ENCODE results near the gene IGF1R. TPM values are rescaled to one million over a fixed set of nuclear protein-coding genes. Genes with fewer than 3 reads are reported as not detected.

IGF1R gene
- total RNA-seq, 4 donors from 2014 or later, result 87.8 to 173 (median 107) TPM

DNA sequence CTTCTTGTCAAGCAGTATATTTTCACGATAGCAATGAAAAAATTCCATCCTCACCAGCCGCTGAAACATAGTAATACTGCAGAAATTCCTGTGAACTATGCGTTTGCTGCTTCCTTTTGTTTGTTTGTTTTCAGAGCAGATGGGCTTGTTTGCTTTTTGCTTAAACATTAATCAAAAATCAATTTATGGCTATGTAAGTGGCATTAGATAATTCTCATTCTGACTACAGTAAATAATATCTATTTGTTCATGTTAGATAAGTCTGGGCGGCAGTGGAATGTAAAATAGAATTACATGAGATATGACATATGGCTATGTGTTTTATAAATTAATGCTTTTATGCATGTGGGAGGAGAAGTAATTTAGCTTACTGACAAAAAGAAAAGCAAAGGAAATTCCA, 195.5 kb downstream of the IGF1R start:
- Histone ChIP-seq H3K36me3 (no peaks in the 10 kb centered on the region), H3K4me3 (no peak overlapping the region), H3K4me1 (peaks cover 7% of the 10 kb centered on the region), H3K27me3 (no peaks in the 10 kb centered on the region), H3K27ac (no peak overlapping the region), H3K9me3 (no peaks in the 10 kb centered on the region)
- no peak for TF ChIP-seq POLR2AphosphoS5 (IDR thresholded peaks at IDR 0.05)
- TF ChIP-seq POLR2A (IDR thresholded peaks at IDR 0.05), result no peak
- TF ChIP-seq CTCF (IDR thresholded peaks at IDR 0.05), result no peak
- TF ChIP-seq EP300 (IDR thresholded peaks at IDR 0.05), result no peak
- no peak for DNase-seq (ENCODE audit: low spot score in 2 of 2)
- 93% methylated on average over 4 of the region's 4 CpGs for WGBS

DNA sequence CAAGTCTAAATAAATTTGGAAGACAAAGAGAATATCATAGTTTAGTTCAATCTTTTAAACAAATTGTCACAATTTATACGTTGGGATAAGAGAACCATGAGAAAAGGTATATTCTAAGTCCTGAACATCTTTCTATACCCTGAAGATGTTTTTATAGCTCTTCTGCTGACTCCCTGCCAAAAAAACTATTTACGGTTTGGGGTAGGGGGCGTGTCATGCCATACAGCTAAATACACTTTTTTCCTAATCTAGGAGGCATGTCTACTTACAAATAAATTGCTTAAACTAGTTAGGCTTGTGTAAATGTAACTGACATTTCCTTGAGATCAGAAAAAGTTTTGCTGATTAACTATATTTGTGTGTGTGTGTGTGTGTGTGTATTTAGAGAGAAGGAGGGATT, 195.9 kb downstream of the IGF1R start:
- Histone ChIP-seq H3K4me3 (no peak overlapping the region), H3K27me3 (no peaks in the 10 kb centered on the region), H3K27ac (no peak overlapping the region), H3K36me3 (no peaks in the 10 kb centered on the region), H3K4me1 (peaks cover 7% of the 10 kb centered on the region), H3K9me3 (no peaks in the 10 kb centered on the region)
- WGBS, result 66% methylated on average over 3 of the region's 3 CpGs
- TF ChIP-seq POLR2AphosphoS5 (IDR thresholded peaks at IDR 0.05) (no peak), POLR2A (IDR thresholded peaks at IDR 0.05) (no peak), EP300 (IDR thresholded peaks at IDR 0.05) (no peak), CTCF (IDR thresholded peaks at IDR 0.05) (no peak)
- no peak for DNase-seq (ENCODE audit: low spot score in 2 of 2)

GRCh38 chr15:98845138-98845884, 197.0 kb downstream of the IGF1R start:
- 43% methylated on average over 6 of the region's 6 CpGs for WGBS
- DNase-seq (ENCODE audit: low spot score in 2 of 2), result no peak
- peaks cover 10% of the 10 kb centered on the region for H3K4me1 ChIP-seq
- TF ChIP-seq CTCF (IDR thresholded peaks at IDR 0.05) (no peak), POLR2A (IDR thresholded peaks at IDR 0.05) (no peak), POLR2AphosphoS5 (IDR thresholded peaks at IDR 0.05) (no peak), EP300 (IDR thresholded peaks at IDR 0.05) (no peak)
- no peaks in the 10 kb centered on the region for H3K36me3 ChIP-seq
- no peaks in the 10 kb centered on the region for H3K27me3 ChIP-seq
- H3K27ac ChIP-seq, result no peak overlapping the region
- H3K9me3 ChIP-seq, result no peaks in the 10 kb centered on the region
- no peak overlapping the region for H3K4me3 ChIP-seq

DNA sequence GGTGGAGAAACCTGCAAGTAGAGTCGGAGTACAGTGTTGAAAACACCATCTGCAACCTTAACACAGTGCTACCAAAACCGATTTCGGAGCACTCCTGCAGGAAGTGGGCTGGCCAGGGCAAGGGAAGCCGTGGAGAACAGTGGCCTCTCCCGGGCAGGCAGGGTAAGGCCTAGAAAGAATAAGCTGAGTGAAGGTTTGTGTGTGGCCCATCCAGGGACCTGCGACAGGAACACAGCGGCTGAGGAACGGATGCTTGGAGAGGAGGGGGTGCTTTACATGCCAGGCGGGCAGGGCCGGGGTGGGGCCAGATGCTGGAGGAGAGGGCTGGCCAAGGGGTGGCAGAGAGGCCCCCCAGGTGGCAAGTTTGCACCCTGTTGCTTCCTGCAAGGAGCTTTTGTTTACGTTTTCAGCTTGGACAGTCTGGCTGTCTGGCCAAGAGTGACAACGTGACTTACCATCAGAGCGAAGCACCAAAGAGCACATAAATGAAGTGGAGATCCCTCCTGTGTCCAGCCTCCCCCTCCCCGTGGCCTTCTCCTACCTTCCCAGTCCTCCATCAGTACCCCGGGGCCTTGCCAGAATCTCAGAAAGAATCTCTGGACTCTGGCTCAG, 202.7 kb downstream of the IGF1R start:
- H3K27me3 ChIP-seq, result no peaks in the 10 kb centered on the region
- WGBS, result 9% methylated on average over 10 of the region's 15 CpGs
- peaks cover 45% of the 10 kb centered on the region for H3K4me1 ChIP-seq
- peak; percentile 24 to 77 for TF ChIP-seq CTCF (IDR thresholded peaks at IDR 0.05)
- no peak for TF ChIP-seq POLR2A (IDR thresholded peaks at IDR 0.05)
- no peak for TF ChIP-seq POLR2AphosphoS5 (IDR thresholded peaks at IDR 0.05)
- no peak for TF ChIP-seq EP300 (IDR thresholded peaks at IDR 0.05)
- DNase-seq (ENCODE audit: low spot score in 2 of 2), result peak; percentile 80 to 89
- H3K4me3 ChIP-seq, result peak overlapping the region; percentile 55
- no peaks in the 10 kb centered on the region for H3K9me3 ChIP-seq
- H3K27ac ChIP-seq, result peak overlapping the region; percentile 95
- no peaks in the 10 kb centered on the region for H3K36me3 ChIP-seq

DNA sequence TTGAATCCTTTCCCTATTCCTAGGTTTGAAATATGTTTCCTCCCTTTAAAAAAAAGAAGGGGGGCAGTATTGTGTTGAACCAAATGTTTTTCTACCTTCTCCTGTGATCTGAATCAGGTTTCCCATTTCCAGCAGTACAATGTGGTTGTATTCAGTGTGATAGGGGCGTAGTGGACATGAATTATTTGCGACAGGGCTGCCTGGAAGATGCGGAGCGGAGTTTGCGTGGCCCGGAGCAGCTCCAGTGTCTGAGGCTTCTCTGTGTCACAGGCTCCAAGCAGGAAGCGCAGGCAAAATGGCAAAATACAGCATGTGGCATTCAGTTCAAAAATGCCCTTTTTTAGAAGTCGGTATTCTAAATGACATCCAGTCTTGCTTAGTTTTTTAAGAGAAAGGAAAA, 204.8 kb downstream of the IGF1R start:
- WGBS, result under 1% methylated on average over 8 of the region's 8 CpGs
- no peaks in the 10 kb centered on the region for H3K36me3 ChIP-seq
- peaks cover 64% of the 10 kb centered on the region for H3K4me1 ChIP-seq
- TF ChIP-seq POLR2AphosphoS5 (IDR thresholded peaks at IDR 0.05), result peak in 2 of 3 donors; percentile 15 to 92
- no peak for TF ChIP-seq EP300 (IDR thresholded peaks at IDR 0.05)
- H3K27me3 ChIP-seq, result no peaks in the 10 kb centered on the region
- H3K9me3 ChIP-seq, result no peaks in the 10 kb centered on the region
- peak; percentile 89 to 92 for DNase-seq (ENCODE audit: low spot score in 2 of 2)
- peak overlapping the region; percentile 55 for H3K4me3 ChIP-seq
- peak overlapping the region; percentile 95 for H3K27ac ChIP-seq

All from suprapubic skin (tissue), 4 donors.